COLO668 (cell line): ENCODE measurements around the gene SLC2A4RG.
"Not testable (repeated sequence)": the region's sequence is repeated elsewhere in the genome, so short reads cannot be mapped to it uniquely, and the experiment has no call there.

Experiments used
- DNase-seq: peaks from one replicate; lab custom pipeline; 2025; ENCODE audit not compliant: unreplicated experiment; lab: John Stamatoyannopoulos, UW

The SLC2A4RG gene

DNA sequence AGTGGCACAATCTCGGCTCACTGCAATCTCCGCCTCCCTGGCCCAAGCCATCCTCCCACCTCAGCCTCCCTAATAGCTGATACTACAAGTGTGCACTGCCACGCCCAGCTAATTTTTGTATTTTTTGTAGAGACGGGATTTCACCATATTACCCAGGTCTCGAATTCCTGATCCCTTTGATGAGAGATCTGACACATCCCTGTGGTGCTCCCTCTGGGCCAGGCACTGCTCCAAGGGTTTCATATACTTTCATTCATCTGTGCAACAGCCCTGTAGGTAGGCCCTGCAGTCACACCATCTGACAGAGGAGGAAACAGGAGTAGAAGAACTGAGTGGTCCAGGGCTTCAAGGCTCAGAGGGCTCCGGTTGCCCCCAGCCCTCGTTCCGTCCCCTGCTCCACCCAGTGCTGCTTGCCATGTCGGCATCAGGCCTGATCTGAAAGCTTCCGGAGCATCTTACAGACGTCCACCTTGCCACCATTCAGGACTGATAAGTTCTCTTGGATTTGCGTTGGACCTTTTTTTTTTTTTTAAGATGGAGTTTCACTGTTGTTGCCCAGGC lies 28.4 kb upstream of the SLC2A4RG start:
- DNase-seq = no peak

DNA sequence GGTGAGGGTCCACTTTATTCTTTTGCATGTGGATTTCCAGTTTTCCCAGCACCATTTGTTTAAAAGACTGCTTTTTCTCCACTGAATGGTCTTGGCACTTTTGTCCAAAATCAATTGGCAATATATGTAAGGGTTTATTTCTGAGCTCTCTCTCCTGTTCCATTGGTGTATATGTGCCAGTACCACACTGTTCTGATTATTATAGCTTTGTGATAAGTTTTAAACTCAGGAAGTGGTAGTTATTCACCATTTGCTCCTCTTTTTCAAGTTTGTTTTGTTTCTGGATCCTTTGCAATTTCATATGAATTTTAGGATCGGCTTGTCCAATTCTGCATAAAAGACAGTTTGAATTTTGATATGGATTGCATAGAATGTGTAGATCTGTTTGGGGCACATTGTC lies 27.4 kb upstream of the SLC2A4RG start:
- no peak for DNase-seq

DNA sequence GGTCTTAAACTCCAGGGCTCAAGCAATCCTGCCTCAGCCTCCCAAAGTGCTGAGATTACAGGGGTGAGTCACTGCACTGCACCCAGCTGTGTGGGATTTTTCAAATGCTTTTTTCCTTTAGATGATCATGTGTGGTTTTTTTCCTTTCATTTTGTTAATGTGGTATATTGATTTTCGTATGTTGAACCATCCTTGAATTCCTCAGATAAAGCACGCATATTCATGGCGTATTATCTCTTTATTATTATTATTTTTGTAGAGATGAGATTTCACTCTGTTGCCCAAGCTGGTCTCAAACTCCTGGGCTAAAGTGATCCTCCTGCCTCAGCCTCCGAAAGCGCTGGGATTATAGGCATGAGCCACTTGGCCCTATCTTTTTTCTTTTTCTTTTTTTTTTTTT lies 24.7 kb upstream of the SLC2A4RG start:
- DNase-seq = no peak

DNA sequence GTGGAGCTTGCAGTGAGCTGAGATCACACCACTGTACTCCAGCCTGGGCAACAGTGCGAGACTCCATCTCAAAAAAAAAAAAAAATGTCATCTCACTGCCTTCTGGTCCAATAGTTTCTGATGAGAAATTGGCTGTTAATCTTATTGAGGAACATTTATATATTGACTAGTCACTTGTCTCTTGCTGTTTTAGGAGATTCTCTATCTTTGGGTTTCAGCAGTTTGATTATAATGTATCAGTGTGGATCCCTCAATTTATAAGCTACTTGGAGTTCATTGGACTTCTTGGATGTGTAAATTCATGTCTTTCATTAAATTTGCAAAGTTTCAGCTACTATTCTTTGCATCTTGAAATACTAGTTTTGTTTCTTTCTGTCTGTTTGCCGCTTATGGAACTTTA lies 20.6 kb upstream of the SLC2A4RG start:
- no peak for DNase-seq

DNA sequence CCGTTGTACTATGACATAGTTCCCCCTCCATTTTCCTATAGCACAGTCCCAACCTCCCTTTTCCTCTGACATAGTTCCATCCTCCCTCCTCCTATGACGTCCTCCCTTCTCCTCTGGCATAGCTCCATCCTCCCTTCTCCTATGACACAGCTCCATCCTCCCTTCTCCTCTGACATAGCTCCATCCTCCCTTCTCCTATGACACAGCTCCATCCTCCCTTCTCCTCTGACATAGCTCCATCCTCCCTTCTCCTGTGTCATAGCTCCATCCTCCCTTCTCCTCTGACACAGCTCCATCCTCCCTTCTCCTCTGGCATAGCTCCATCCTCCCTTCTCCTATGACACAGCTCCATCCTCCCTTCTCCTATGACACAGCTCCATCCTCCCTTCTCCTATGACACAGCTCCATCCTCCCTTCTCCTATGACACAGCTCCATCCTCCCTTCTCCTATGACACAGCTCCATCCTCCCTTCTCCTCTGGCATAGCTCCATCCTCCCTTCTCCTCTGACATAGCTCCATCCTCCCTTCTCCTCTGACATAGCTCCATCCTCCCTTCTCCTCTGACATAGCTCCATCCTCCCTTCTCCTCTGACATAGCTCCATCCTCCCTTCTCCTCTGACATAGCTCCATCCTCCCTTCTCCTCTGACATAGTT lies 16.5 kb upstream of the SLC2A4RG start:
- DNase-seq = not testable (repeated sequence)

DNA sequence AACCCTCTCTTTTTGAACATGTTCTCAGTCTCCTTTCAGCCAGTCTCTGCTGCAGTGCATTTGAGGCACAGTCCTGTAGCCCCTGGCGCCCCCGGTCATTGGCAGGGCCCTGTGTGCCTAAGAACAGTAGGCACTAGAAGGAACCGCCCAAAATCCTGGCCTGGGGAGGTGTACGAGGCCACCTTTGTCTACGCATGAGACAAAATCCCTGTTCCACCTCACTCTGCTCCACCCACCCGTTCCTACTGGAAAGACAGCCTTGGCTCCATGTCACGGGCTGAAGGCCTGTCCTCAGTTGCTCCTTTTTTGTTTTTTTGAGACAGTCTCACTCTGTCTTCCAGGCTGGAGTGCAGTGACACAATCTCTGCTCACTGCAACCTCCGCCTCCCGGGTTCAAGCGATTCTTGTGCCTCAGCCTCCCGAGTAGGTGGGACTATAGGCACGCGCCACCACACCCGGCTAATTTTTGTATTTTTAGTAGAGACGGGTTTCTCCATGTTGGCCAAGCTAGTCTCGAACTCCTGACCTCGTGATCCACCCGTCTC lies 9.3 kb upstream of the SLC2A4RG start:
- DNase-seq = not testable (repeated sequence)

DNA sequence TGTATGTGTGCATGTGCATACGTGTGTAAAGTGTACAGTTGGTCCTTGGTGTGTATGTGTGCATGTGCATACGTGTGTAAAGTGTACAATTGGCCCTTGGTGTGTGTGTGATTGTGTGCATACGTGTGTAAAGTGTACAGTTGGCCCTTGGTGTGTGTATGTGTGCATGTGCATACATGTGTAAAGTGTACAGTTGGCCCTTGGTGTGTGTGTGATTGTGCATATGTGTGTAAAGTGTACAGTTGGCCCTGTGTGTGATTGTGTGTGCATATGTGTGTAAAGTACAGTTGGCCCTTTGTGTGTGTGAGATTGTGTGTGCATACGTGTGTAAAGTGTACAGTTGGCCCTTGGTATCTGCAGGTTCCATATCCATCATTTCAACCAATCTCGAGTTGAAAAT lies 8.2 kb upstream of the SLC2A4RG start:
- DNase-seq = no peak

DNA sequence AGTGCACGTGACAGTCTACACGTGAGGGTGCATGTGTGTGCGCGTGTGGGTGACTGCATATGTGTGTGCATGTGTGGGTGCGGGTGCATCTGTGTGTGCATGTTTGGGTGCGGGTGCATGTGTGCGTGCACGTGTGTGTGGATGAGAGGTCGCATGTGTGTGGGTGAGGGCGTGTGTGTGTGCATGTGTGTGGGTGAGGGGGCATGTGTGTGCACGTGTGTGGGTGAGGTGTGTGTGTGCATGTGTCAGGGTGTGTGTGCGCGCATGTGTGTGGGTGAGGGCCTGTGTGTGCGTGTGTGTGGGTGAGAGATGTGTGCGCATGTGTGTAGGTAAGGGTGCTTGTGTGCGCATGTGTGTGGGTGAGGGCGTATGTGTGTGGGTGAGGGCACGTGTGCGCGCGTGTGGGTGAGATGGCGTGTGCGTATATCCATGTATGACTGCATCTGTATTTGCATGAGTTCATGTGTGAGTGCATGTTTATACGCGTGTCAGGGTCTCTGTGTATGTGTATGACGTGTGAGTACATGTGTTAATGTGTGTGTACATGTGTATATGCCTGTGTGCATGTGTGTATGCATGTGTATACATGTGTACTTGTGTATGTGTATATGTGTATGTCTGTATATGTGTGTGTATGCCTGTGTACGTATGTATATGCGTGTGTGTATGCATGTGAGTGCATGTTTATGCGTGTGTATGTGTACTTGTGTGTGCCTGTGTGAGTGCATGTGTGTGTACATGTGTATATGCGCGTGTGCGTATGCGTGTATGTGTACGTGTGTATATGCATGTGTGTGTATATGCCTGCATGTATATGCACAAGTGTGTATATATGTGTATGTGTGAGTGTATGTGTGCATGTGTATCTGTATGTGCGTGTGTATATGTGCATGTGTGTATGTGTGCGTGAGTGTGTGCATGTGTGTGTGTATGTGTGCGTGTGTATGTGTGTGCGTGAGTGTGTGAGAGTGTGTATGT lies 7.2 kb upstream of the SLC2A4RG start:
- DNase-seq = no peak

DNA sequence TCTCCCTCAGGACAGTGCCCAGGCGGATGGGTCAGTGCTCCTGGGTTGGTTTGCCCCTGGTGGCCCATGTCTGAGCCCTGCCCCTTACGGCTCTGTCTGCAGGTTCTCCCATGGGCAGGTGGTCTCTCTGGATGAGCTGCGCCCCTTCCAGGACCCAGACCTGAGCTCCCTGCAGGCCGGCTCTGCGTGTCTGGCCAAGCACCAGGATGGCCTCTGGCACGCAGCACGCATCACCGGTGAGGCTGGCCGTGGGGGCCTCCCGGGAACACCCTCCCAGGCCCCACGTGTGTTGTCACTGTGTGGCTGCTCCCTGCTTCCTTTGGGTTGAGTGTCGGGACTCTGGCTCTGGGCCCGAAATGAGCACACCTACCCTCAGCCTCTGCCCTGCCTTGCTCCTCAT lies 6.5 kb upstream of the SLC2A4RG start:
- DNase-seq = no peak

DNA sequence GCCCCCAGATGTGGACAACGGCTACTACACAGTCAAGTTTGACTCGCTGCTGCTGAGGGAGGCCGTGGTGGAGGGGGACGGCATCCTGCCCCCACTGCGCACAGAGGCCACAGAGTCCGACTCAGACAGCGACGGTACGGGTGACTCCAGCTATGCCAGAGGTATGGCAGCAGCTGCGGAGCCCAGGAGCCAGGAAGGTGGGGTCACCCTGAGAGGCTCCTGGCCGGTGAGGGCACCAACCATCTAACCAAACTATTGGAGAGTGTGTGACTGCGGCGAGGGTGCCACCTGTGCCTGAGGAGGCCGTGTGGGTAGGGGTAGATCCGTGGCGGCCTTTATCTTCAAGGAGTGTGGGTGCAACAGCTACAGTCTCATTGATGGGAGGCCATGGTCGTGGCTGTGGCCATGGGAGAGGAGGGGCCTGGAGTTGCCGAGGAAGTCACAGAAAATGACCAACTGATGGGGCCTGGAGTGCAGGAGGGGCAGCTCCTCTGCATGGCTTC lies 5.9 kb upstream of the SLC2A4RG start:
- DNase-seq = no peak

DNA sequence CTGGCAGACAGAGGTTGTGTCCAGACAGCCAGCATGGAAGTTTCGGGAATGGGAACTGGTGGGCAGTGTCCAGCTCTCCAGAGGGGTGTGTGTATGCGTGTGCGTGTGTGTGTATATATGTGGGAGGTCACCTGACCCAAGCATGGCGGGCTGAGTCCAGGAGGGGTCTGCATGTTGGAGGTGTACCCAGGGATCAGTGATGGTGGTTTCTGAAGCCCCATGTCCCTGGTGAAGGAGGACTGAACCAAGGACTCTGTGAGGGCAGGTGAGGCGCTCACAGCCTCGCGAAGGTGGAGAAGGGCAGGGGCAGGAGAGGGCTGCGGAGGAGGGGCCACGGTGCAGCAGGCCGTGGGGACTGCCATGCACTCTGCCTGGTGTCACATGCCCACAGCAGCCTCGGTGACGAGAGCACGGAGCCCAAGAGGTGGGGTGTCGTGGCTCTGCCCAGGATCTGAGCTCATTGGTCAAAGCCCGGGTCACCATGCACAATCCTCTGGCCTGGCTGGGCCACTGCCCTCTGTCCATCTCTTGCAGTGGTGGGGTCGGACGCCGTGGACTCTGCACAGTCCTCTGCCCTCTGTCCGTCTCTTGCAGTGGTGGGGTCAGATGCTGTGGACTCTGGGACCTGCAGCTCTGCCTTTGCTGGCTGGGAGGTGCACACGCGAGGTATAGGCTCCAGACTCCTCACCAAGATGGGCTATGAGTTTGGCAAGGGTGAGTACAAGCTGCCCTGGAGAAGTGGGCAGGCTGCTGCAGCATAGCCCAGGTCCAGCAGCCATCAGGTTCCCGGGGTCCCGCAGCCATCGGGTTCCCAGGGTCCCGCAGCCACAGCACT lies 5.2 kb upstream of the SLC2A4RG start:
- DNase-seq = no peak

DNA sequence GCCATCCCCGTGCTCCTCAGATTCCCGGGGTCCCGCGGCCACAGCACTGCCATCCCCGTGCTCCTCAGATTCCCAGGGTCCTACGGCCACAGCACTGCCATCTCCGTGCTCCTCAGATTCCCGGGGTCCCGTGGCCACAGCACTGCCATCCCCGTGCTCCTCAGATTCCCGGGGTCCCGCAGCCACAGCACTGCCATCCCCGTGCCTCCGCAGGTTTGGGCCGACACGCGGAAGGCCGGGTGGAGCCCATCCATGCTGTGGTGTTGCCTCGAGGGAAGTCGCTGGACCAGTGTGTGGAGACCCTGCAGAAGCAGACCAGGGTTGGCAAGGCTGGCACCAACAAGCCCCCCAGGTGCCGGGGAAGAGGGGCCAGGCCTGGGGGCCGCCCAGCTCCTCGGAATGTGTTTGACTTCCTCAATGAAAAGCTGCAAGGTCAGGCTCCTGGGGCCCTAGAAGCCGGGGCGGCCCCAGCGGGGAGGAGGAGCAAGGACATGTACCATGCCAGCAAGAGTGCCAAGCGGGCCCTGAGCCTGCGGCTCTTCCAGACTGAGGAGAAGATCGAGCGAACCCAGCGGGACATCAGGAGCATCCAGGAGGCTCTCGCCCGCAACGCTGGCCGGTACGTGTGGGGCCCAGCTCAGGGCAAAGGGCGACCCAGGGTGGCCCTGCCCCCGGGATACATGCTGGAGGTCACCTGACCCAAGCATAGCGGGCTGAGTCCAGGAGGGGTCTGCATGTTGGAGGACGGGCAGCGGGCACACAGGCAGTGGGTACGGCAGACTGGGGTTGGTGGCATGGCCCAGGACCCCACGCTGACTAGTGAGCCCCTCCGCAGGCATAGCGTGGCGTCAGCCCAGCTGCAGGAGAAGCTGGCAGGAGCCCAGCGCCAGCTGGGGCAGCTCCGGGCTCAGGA lies 4.4 kb upstream of the SLC2A4RG start:
- DNase-seq = no peak

DNA sequence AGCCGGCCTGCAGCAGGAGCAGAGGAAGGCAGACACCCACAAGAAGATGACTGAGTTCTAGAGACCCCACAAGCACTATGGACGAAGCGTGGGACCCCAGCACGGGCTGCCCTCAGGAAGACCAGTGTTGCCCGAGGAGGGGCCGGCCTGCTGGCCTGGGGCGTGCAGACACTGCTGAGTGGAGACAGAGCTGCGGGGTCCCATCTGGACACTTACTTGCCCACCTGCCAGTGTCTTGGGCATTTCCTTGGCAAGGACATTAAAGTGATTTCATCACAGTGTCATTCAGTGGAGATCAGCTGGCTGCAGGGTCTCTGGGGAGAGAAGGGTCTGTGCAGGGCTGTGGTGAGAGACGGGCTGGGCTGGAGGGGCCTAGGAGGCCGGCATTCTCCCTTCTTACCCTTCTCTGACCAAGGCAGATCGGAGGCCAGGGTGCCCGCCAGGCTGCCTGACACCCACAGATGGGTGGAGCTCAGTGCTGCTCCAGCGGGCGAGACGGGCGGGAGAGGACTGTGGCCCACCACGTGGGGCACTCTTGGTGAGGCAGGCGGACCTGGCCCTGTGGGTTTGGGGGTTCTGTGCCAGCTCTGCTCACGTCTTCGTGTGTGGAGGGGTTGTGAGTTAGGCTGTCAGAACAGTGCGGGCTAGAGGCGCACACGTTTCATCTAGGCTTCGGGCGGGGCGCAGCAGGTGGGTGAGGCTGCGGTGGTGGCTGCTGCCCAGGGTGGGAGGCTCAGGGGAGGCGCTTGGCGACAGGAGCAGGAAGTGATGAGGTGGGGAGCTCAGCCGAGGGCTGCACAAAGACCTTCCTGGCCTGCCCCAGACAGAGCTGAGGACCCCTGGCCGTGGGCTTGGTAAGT lies 3.5 kb upstream of the SLC2A4RG start, which contains the start of gene LIME1:
Gene LIME1, plus strand, starts transcription at position 806 of the 860 bp plus-strand sequence. CDS start 886 bp downstream, outside the sequence.
- DNase-seq = no peak

DNA sequence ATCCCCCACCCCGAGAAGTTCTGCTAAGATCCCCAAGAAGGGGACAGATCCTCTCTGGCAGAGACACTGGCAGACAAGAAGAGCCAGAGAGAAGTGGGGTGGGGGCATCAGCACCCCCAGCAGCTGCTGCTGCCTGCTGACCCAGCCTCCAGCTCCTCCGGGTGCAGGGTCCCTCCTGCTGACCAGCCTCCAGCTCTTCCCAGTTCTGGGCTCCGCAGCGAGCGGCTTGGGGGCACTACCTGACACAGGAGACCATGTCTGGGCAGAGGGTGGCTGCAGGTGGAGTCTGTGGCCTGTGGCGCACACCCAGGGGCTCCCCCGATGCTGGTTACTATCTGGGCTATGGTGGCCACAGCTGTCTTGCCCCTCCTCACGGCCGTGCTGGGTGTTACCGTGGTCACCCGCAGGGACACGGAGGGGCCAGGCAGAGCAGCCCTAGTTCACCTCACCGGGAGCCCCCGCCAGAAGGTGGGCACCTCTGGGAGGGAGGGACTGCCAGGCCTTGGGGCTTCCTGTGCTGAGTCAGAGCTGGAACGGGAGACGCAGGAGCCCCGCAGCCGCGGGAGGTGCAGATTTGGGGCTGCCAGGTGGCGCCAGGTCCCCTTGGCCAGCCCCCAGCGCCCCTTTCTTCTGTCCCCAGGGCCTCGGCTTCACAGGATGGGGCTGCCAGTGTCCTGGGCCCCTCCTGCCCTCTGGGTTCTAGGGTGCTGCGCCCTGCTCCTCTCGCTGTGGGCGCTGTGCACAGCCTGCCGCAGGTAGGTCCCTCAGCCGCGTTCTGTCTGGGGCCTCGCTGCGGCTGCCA lies 2.5 kb upstream of the SLC2A4RG start:
- no peak for DNase-seq

DNA sequence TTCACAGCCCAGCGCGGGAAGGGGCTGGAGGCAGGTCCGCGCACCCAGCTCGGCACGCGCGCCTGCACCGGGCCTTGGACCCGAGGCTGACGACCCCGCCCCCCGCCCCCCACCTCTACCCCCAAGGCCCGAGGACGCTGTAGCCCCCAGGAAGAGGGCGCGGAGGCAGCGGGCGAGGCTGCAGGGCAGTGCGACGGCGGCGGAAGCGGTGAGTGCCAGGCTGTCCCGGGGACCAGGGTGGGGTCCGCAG lies 2.0 kb upstream of the SLC2A4RG start:
- no peak for DNase-seq

DNA sequence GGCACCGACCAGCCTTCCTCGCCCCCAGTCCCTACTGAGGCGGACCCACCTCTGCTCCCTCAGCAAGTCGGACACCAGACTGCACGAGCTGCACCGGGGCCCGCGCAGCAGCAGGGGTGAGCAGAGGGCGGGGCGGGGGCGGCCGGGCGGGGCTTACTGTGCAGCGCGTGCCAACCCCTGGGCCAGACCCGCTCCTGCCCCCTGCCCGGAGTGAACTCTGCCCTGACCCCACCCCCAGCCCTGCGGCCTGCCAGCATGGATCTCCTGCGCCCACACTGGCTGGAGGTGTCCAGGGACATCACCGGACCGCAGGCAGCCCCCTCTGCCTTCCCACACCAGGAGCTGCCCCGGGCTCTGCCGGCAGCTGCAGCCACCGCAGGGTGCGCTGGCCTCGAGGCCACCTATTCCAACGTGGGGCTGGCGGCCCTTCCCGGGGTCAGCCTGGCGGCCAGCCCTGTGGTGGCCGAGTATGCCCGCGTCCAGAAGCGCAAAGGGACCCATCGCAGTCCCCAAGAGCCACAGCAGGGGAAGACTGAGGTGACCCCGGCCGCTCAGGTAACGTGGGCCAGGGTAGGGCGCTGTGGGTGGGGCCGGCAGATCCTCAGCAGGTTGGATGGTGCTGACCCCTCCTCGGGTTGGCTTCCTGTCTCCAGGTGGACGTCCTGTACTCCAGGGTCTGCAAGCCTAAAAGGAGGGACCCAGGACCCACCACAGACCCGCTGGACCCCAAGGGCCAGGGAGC lies 1.5 kb upstream of the SLC2A4RG start:
- no peak for DNase-seq

DNA sequence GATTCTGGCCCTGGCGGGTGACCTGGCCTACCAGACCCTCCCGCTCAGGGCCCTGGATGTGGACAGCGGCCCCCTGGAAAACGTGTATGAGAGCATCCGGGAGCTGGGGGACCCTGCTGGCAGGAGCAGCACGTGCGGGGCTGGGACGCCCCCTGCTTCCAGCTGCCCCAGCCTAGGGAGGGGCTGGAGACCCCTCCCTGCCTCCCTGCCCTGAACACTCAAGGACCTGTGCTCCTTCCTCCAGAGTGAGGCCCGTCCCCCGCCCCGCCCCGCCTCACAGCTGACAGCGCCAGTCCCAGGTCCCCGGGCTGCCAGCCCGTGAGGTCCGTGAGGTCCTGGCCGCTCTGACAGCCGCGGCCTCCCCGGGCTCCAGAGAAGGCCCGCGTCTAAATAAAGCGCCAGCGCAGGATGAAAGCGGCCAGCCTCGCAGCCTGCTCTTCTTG lies 868 bp upstream of the SLC2A4RG start:
- DNase-seq = peak; percentile 25
